COR-L47 (cell line): ENCODE measurements around the gene NUSAP1.
"Not testable (repeated sequence)": the region's sequence is repeated elsewhere in the genome, so short reads cannot be mapped to it uniquely, and the experiment has no call there.

Experiments
- DNase-seq: peaks from one replicate; lab custom pipeline; 2025; lab: John Stamatoyannopoulos, UW

NUSAP1 gene, protein sequence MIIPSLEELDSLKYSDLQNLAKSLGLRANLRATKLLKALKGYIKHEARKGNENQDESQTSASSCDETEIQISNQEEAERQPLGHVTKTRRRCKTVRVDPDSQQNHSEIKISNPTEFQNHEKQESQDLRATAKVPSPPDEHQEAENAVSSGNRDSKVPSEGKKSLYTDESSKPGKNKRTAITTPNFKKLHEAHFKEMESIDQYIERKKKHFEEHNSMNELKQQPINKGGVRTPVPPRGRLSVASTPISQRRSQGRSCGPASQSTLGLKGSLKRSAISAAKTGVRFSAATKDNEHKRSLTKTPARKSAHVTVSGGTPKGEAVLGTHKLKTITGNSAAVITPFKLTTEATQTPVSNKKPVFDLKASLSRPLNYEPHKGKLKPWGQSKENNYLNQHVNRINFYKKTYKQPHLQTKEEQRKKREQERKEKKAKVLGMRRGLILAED

DNA sequence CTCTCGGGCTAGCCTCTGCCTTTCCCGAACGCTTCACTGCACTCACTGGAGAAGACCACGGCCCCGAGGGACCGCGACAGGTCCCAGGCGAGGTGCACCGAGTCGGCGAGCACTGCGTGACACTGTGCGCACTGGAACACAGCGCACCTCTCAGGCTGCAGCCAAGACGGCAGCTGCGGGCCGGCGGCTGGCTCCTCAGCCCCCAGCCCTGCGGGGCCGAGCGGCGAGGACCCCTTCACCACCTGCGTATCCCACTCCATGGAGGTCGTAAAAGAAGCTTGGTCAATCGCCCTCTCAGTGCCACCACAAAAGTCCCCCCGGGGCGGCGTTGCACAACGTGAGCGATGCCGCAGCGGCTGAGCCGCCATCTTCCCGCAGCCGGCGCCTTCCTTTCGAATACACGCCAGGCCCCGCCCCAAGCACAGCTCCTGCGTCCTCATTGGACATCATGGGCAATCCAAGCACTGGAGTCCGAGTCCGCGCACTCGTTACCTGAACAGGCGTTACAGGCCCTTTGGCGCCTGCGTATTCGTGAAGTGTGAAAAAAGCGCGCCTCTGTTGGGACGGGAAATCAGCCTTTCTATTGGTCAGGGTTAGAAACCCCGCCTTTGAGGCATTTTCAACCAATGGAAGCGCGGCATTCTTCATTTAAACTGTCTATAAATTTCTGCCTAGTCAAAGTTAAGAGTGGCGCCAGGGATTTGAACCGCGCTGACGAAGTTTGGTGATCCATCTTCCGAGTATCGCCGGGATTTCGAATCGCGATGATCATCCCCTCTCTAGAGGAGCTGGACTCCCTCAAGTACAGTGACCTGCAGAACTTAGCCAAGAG is at the start of gene NUSAP1, which contains the start of gene OIP5:
NUSAP1 (plus strand) TSS at position 688 of the 832 bp plus-strand sequence; CDS start at position 765, 77 bp downstream.
OIP5 (minus strand) TSS at position 398 of the 832 bp plus-strand sequence; CDS start at position 368, 30 bp downstream.
- peak; percentile 100 for DNase-seq

DNA sequence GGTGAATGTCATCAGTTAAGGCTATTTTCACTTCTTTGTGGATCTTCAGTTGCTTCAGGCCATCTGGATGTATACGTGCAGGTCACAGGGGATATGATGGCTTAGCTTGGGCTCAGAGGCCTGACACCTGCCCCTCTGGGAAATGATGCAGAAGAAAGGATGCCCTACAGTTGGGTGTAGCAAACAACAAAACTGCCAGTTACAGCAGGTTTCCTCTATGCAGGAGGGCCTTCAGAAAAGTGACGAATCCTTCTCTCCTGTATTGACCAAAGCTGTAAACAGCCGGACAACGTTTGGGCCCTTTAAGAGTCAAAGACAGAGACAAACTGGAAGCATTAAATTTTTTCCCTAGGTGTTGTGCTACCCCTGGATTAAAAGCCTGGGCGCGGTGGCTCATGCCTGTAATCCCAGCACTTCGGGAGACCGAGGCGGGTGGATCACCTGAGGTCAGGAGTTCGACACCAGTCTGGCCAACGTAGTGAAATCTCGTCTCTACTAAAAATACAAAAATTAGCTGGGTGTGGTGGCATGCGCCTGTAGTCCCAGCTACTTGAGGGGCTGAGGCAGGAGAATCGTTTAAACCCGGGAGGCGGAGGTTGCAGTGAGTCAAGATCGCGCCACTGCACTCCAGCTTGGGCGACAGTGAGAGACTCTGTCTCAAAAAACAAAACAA is 49.6 kb upstream of the NUSAP1 start:
- DNase-seq = not testable (repeated sequence)

DNA sequence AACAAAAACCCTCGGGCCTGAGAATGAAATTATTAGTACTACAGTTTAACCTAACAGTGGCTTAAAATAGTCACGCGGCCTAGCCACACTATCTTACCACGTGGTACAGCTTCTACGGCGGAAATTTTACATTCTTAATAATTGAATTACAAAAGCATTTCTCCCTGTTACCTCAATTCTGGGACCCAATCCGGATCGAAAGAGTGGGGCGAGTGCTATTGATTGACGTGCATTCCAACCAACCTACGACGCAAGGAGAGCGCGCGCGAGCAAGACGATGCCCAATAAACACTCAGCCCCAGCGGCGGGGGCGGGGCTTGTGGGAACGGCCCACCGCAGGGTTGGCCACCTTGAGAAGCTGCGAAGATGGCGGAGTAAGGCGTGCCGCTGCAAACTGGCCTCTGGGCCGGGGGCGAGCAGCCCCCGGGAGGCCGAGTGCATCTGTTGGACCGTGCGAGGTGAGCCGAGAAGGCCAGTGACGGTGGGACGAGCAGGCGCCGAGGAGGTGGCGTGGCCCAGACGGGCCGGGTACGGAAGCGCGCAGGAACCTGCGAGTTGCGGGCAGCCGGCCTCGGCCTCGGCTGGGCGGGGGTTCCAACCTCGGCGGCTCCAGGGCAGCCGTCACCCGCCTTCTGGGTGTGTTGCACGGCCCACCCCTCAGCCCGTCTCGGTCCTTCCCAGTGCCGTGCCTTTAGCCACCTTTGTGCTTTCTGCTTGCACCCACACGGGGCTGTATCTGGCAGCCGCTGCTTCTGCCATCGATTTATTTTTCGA is 48.8 kb upstream of the NUSAP1 start:
- DNase-seq = peak; percentile 99

DNA sequence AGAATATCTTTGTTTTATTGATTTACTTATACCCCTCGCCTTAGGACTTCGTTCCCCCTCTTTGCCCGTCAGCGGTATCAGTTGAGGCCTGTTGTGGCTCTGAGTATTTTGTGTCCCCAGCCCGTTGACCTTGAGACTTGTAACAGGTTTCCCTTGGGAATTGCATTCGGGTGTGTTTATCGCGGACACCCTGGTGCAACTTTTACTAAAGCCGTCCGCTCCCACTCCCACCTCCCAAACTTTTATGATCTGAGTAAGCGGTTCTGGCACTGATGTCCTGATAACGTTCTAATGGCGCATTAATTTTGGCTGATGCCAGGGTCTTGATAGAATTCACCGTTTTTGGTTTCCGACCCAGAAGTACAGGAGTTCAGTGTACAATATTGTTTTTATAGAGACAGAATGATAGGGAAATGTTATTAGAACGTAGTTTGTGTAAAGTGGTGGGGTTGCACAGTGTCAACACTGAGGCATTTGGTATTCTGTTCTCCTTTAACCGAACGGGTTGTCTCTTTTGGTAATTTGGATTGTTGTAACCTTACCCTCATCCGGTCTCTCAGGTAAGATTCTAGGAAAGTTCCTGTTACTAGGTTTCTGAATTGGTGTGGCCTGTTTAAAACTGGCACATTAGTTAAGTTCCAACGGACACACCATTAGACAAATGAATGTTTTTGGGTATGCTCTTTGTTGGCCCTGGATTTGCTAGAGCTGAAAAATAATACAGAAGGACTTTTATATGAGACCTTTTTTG is 48.1 kb upstream of the NUSAP1 start:
- no peak for DNase-seq

DNA sequence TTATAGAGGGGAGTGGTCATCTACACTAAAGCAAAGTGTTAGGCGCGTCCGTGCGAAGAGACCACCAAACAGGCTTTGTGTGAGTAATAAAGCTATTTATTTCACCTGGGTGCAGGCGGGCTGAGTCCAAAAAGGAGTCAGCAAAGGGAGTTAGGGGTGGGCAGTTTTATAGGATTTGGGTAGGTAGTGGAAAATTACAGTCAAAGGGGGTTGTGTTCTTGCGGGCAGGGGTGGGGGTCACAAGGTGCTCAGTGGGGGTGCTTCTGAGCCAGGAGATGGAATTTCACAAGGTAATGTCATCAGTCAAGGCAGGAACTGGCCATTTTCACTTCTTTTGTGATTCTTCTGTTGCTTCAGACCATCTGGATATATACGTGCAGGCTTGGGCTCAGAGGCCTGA is 47.4 kb upstream of the NUSAP1 start:
- DNase-seq = no peak

DNA sequence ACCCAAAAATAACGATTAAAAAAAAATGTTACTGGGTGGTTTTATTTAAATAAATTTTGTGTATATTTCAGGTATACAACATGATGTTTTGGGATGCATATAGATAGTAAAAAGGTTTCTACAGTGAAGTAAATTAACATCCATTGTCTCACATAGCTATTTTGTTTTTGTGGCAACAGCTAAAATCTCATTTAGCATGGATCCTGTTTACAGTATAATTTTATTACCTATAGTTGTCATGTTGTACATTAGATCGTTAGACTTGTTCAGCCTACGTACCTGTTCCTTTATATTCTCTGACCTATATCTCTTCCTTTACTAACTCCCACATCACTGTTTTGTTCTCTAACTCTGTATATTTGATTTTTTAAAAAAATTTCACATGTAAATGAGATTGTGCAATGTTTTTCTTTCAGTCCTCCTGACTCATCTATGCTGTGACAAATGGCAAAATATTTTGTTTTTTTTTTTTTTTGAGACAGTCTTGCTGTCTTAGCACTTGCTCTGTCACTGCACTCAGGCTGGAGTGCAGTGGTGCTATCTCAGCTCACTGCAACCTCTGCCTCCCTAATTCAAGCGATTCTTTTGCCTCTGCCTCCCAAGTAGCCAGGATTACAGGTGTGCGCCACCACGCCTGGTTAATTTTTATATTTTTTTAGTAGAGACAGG is 45.9 kb upstream of the NUSAP1 start:
- DNase-seq = no peak

DNA sequence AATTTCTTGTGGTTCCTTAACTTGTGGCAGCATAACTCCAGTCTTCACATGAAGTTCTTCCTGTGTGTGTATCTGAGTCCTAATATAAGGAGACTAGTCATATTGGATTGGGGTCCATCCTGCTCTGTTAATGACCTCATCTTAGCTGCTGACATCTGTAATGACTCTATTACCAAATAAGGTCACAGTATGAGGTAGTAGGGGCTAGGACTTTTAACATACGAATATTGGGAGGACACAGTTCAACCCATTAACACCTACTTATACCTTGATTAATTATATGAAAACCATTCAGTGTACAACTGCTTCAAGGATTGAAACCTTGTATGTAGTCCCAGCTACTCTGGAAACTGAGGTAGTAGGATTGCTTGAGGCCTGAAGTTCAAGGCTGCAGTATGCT is 44.2 kb upstream of the NUSAP1 start:
- no peak for DNase-seq

DNA sequence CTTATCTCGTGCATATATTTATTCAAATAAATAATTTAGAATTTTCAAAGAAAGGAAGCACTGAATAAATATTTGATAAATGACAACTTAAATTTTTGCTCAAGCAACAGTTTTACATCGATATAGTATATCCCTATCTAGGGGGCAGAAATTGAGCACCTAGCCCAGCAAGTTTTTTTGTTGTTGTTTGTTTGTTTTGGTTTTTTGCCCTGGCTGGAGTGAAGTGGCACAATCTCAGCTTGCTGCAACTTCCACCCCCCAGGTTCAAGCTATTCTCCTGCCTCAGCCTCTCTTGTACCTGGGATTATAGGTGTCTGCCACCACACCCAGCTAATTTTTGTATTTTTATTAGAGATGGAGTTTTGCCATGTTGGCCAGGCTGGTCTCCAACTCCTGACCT is 42.7 kb upstream of the NUSAP1 start:
- DNase-seq = no peak

DNA sequence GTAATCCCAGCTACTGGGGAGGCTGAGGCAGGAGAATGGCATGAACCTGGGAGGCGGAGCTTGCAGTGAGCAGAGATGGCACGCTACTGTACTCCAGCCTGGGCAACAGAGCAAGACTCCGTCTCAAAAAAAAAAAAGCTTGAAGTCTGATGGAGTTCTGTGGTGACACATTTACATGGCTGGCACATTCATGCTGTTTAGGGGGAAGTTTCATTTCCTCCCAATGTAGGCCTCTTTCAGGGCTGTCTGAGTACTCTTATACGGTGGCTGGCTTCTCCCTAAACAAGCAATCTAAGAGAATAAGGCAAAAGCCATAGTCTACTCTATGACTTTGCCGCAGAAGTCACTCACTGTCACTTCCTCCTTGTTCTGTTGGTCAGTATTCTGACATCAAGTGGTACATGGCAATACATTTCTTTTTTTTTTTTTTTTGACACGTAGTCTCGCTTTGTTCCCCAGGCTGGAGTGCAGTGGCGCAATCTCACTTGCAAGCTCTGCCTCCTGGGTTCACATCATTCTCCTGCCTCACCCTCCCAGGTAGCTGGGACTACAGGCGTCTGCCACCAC is 41.5 kb upstream of the NUSAP1 start:
- no peak for DNase-seq

DNA sequence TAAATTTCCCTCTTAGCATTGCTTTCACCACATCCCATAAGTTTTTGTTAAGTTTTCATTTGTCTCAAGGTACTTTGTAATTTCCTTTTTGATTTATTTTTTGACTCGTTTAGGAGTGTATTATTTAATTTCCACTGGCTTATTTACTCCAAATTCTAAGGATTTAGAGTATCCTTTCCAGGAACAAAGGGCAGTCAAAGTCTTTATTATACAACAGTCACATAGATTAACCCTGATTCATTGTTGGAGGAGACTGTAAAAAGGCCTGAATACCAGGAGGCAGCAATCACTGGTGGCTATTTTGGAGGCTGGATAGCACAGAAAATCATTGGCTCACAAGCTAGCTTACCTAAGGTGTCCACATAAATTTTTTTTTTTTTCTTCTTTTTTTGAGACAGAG is 40.2 kb upstream of the NUSAP1 start:
- DNase-seq = no peak

DNA sequence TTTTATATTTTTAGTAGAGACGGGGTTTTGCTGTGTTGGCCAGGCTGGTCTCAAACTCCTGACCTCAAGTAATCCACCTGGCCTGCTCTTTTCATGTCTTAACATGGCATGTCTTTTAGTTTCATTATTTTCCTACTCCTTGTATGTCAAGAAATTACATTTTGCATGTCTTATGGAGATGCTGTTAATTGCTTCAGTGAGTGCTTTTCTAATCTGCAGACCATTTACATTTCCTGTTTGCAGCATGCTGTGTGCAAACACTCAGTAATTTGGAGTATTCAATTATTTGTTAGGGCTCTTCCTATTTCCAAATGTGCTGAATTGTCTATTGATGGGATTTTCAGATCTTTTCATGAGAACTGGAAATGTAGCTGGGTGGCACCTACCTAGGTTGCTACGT is 31.5 kb upstream of the NUSAP1 start:
- DNase-seq = peak; percentile 0

DNA sequence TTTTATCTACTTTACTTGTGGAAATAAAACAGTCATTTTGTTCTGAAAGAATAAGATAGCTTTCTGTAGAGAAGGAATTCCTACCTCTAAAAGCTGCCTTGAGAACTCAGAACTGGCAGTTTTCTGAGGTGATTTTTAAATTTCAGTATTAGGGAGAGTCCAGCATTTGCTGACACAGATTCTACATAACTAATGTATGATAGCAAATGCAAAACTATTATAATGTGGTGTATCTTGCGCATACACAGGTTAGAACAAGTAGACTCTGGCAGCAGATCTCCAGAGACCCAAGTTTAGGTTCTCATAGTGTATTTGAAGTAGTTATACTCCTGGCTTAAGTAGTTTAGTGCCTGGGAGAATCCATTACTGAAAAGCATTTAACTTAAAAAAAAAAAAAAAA is 31.1 kb upstream of the NUSAP1 start:
- DNase-seq = no peak

DNA sequence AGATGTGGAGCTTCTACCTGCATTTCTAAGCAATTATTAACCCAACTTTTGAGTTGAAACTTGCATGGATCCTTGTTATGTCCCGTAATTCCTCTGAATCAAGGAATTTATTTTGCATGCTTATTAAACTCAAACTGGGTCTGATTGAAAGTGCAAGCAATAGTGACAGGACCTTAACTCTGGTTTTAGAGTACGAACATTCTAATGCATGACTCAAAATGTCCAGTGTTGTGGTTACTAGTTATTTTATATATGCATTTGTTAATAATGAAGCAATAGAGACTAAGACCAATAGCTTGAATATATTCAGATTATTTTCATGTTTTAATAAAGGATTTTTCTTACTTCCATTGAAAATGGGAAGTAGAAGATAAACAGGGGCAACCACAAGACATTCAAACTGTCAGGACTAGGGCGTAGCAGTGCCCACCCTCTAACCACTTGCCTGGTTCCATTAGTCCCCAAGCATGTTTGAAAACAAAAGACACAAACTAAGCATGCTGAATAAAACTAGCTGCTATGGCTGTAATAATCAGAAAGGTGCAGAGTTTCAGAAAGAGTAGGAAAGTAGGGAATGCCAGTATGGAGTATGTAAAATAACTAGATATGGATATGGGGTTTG is 28.4 kb upstream of the NUSAP1 start:
- DNase-seq = no peak

DNA sequence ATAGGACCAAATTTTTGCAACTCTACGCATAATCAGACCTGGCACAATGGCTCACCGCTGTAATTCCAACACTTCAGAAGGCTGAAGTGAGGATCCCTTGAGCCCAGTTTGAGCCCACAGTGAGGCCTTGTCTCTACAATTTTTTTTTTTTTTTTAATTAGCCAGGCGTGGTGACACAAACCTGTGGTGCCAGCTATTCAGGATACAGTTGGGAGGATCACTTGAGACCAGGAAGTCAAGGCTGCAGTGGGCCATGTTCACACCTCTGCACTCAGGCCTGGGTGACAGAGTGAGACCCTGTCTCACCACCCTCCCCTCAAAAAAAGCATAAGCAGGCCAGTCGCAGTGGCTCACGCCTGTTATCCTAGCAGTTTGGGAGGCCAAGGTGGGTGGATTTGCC is 25.0 kb upstream of the NUSAP1 start:
- DNase-seq = no peak

DNA sequence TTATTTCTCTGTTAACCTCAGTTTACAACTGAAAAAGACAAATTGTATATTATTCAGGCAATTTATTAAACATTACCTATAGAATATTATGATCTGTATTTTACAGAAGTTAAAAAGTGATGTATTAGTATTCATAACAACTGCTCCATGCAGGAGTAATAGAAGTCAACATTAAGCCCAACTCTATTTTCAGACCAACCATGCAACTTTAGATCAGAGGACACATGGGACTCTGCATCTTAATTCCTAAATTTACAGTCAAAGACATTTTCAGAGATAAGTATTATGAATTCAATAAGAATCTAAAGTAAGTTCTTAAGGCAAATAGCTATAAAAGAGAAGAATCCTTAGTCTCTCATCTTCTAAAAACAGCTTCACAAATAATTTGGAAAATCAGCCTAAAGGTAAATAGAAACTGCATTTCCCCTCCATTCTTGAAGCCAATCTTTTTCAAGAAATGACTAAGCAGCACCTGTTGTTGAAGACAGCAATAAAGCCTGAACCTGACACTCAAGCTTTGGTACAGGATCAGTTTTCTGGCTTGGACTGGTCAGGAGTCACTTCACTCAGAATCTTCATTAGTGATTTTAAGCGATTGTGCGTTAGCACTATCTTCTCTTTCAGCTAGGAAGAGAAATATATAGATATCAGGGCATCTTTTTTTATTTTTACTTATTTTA is 23.3 kb upstream of the NUSAP1 start:
- no peak for DNase-seq

DNA sequence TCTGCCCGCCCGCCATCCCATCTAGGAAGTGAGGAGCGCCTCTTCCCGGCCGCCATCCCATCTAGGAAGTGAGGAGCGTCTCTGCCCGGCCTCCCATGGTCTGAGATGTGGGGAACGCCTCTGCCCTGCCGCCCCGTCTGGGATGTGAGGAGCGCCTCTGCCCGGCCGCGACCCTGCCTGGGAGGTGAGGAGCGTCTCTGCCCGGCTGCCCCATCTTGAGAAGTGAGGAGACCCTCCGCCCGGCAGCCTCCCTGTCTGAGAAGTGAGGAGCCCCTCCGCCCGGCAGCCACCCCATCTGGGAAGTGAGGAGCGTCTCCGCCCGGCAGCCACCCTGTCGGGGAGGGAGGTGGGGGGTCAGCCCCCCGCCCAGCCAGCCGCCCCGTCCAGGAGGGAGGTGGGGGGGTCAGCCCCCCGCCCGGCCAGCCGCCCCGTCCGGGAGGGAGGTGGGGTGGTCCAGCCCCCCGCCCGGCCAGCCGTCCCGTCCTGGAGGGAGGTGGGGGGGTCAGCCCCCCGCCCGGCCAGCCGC is 11.8 kb upstream of the NUSAP1 start:
- not testable (repeated sequence) for DNase-seq

DNA sequence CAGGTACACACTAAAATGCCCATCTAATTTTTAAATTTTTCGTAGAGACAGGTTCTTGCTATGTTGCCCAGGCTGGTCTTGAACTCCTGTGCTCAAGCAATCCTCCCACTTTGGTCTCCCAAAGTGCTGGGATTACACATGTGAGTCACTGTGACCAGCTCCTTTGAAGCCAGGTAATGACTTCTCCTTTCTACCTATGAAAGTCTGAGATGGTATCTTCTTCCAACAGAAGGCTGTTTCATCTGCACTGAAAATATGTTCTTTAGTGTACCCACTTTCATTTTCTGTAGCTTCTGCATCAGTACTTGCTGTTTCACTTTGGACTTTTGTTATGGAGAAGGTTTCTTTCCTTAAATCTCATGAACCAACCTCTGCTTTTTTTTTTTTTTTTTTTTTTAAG is 9.1 kb upstream of the NUSAP1 start:
- no peak for DNase-seq

DNA sequence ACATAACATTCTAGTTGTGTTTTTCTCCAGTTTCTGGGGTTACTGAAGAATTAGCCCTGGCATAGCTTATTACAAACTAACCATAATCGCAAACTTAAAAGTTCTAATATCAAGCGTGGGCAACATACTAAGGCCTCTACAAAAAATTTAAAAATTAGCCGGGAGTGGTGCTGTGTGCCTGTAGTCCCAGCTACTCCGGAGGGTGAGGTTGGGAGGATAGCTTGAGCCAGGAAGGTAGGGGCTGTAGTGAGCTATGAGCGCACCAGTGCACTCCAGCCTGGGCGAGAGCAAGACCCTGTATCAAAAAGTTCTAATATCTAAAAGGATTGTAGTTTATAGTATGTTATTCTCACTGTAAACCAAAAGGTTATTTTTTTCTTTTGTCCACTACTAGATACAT is 1.4 kb upstream of the NUSAP1 start:
- no peak for DNase-seq

DNA sequence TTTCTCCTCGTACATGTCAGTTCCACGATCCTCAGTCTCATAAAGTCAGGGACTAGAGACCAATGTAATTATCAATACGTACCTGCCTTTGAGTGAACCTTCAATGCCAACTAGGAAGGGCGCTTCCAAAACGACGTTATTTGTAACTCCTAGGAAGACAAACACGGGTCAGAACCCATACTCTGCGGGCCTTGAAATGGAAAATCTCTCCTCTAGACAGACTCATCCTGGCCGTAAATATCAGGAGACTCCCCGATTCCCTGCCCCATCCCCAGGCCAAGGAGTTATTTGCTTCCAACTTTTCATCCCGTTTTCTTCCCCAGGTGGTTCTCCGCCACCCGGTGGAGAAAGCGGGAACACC is 868 bp upstream of the NUSAP1 start:
- no peak for DNase-seq
